Kidney (tissue), 14 donors: ENCODE data around the gene DNMT1. TPM values are rescaled to one million over a fixed set of nuclear protein-coding genes. Genes with fewer than 3 reads are reported as not detected.

Experiments
- DNase-seq, 5 donors: peaks; one replicate each; pipeline ENCODE4 v3.0.0-alpha.2; 2013 to 2020
- FAIRE-seq: peaks from 2 replicates; lab custom pipeline; 2012; peaks lifted over from hg19 to GRCh38; lab: Jason Lieb, UNC
- H3K27ac ChIP-seq, 2 donors: one replicate each; pipeline ENCODE4 v1.7.0; 2013; ENCODE audit warnings: low read depth in 2 of 2, low read length in 2 of 2, inconsistent platforms in 1 of 2
- H3K27me3 ChIP-seq: one replicate; pipeline ENCODE4 v1.7.1; 2013; ENCODE audit warnings: low read length, inconsistent platforms; ENCODE audit not compliant: control insufficient read depth, insufficient read depth
- H3K36me3 ChIP-seq, 3 donors: one replicate each; pipeline versions ENCODE4 v1.7.0 to v1.7.1; 2013; ENCODE audit warnings: low read length in 3 of 3, control low read depth in 1 of 3, inconsistent platforms in 1 of 3; ENCODE audit not compliant: insufficient read depth in 3 of 3, control insufficient read depth in 2 of 3
- H3K4me1 ChIP-seq, 3 donors: one replicate each; pipeline versions ENCODE4 v1.7.0 to v1.7.1; 2013; ENCODE audit warnings: low read length in 3 of 3, inconsistent platforms in 1 of 3, low read depth in 1 of 3; ENCODE audit not compliant: control insufficient read depth in 2 of 3, insufficient read depth in 2 of 3
- H3K4me3 ChIP-seq, 3 donors: one replicate each; pipeline versions ENCODE4 v1.7.0 to v1.8.1; 2013; ENCODE audit warnings: low read length in 3 of 3, control low read depth in 1 of 3, inconsistent platforms in 1 of 3
- H3K9ac ChIP-seq, 3 donors: one replicate each; pipeline versions ENCODE4 v1.7.0 to v1.7.1; 2013; ENCODE audit warnings: low read length in 3 of 3, control low read depth in 1 of 3, inconsistent platforms in 1 of 3
- H3K9me3 ChIP-seq, 3 donors: one replicate each; pipeline versions ENCODE4 v1.7.0 to v1.7.1; 2013; ENCODE audit warnings: low read length in 3 of 3, control low read depth in 1 of 3, inconsistent platforms in 1 of 3; ENCODE audit not compliant: control insufficient read depth in 2 of 3, insufficient read depth in 1 of 3
- intact Hi-C: fragments of 100-400 bp; cut with DNase I; formaldehyde crosslinking; loops from one replicate; pipeline ENCODE4 v1.11.1; 2022
- polyA plus RNA-seq: library from polyadenylated mRNA; stranded (reverse); fragments of 350-450 nt; fragmentation: Illumina TruSeq; extraction: RNeasy Lipid Tissue Mini Kit (QIAGEN cat#74804); gene quantifications from one replicate; pipeline ENCODE4 v1.2.3, GENCODE V29; 2014; ENCODE audit warnings: low read depth, low replicate concordance; ENCODE audit not compliant: insufficient read depth
- total RNA-seq: library from RNA; stranded (reverse); fragmentation: NEBNext Ultra II Directional; extraction: Animal tissue kit (Norgen Biotek cat#: 25700); gene quantifications from one replicate; pipeline ENCODE4 v1.2.1, GENCODE V29; 2021
- TF ChIP-seq, protein P1 (sequence below): IDR thresholded peaks from 3 replicates; pipeline ENCODE4 v1.5.1; 2012; ENCODE audit warnings: mild to moderate bottlenecking, moderate library complexity, borderline replicate concordance; ENCODE audit not compliant: insufficient read depth; ENCODE audit errors: extremely low read depth
- donor health status: control.
- donor health status: control.
- donor health status: control.
- donor health status: control.
- donor health status: control.
- donor health status: DM: yes; HTN: yes; CAD: no.
- donor health status: Normal renal cell carcinoma (clear cell type).

DNMT1 gene
- total and polyA plus RNA-seq, 2 donors from 2014 or later, result 15.3 to 64.6 TPM

DNA sequence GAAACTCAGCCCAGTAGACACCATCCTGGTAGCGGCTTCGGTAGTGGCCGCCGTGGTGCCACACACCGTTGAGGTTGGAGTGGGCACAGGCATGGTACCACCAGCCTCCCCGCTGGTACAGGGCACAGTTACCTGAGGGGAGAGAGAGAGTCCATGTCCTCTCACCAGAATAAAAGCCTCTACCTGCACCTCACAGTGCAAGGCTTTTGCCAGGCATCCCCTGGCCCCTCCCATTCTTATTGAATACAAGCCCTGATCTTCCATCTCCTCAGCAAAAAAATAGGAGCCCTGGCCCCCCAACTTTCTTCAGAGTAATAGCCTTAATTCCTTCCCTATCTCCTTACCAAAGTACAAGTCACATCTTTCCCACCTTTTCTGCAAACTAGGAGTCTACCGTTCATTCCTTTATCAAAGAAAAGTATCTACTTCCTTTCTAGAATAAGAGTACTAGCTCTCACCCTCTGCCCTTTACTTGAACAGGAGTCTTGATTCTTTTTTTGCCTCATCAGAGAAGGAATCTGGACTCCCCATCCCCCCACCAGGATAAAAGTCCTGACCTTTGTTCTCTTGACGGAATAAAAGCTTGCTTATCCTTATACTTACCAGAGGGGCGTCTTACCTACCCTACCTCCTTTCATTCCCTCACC, 102.0 kb downstream of the DNMT1 start:
- TF ChIP-seq, protein P1, sequence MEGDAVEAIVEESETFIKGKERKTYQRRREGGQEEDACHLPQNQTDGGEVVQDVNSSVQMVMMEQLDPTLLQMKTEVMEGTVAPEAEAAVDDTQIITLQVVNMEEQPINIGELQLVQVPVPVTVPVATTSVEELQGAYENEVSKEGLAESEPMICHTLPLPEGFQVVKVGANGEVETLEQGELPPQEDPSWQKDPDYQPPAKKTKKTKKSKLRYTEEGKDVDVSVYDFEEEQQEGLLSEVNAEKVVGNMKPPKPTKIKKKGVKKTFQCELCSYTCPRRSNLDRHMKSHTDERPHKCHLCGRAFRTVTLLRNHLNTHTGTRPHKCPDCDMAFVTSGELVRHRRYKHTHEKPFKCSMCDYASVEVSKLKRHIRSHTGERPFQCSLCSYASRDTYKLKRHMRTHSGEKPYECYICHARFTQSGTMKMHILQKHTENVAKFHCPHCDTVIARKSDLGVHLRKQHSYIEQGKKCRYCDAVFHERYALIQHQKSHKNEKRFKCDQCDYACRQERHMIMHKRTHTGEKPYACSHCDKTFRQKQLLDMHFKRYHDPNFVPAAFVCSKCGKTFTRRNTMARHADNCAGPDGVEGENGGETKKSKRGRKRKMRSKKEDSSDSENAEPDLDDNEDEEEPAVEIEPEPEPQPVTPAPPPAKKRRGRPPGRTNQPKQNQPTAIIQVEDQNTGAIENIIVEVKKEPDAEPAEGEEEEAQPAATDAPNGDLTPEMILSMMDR, result no peak
- peak in 1 of 5 donors; percentile 52 for DNase-seq
- intact Hi-C loops, result no loop called here
- H3K4me1 ChIP-seq, result peaks cover 0 to 6% (median 5%) of the 10 kb centered on the region in 3 donors
- H3K9me3 ChIP-seq, result peaks cover 0 to 2% (median 0%) of the 10 kb centered on the region in 3 donors
- H3K27ac ChIP-seq, result no peak overlapping the region
- no peak for FAIRE-seq
- H3K9ac ChIP-seq, result no peak overlapping the region
- peaks cover 0 to 11% (median 5%) of the 10 kb centered on the region in 3 donors for H3K36me3 ChIP-seq
- no peaks in the 10 kb centered on the region for H3K27me3 ChIP-seq
- no peak overlapping the region for H3K4me3 ChIP-seq

DNA sequence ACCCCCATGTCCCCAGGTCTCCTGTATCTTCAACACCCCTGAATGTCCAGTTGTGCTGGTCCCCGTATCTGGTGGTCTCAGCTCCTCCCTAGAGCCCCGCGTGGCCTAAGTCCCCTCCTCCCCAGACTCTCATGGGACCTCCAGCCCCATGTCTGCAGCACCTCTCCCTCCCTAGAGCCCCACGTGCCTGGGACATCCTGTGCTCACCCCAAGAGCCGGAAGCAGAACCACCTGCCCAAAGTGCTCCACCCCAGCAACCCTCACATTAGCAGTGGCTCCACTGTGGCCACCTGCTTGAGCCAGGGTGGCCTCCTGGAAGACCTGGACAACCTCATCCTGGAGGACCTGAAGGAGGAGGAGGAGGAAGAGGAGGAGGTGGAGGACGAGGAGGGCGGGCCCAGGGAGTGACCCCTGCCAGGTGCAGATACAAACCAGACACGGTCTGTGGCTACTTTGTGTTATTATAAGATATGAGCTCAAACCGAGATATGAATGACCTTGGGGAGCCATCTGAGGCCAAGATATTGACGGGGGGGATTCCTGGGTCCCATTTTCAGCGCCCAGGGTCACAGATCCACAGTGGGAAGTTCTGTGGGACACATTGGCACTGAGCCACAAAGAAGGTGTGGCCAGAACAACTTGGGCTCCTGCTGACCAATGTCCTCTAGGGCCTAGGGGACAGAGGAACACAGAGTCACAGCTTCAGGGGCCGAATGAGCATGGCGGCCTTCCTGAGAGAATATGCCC, 102.7 kb downstream of the DNMT1 start:
- TF ChIP-seq, protein P1, result no peak
- no peaks in the 10 kb centered on the region for H3K27me3 ChIP-seq
- peaks cover 0 to 6% (median 5%) of the 10 kb centered on the region in 3 donors for H3K4me1 ChIP-seq
- H3K9me3 ChIP-seq, result peaks cover 0 to 2% (median 0%) of the 10 kb centered on the region in 3 donors
- H3K4me3 ChIP-seq, result no peak overlapping the region
- FAIRE-seq (no peak), DNase-seq (peak in 1 of 5 donors; percentile 70)
- H3K9ac ChIP-seq, result no peak overlapping the region
- H3K36me3 ChIP-seq, result peaks cover 0 to 11% (median 5%) of the 10 kb centered on the region in 3 donors
- intact Hi-C loops, result no loop called here
- H3K27ac ChIP-seq, result no peak overlapping the region

DNA sequence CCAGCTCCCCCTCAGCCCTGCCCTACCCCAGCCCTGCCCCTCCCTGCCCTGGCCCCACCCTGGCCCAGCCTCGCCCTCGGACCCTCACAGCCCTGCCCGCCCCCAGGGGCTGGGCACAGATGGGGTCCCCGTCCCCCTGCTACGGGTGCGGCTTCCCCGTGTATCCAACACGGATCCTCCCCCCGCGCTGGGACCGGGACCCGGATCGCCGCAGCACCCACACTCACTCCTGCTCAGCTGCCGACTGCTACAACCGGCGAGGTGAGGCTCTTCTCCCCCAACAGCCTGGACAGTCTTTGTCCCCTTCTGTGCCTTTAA, 103.4 kb downstream of the DNMT1 start:
- peaks cover 0 to 2% (median 0%) of the 10 kb centered on the region in 3 donors for H3K9me3 ChIP-seq
- H3K9ac ChIP-seq, result no peak overlapping the region
- DNase-seq (peak in 1 of 5 donors; percentile 80), FAIRE-seq (no peak)
- TF ChIP-seq, protein P1, result no peak
- no peak overlapping the region for H3K4me3 ChIP-seq
- intact Hi-C loops, result no loop called here
- H3K4me1 ChIP-seq, result peaks cover 0 to 6% (median 4%) of the 10 kb centered on the region in 3 donors
- no peaks in the 10 kb centered on the region for H3K27me3 ChIP-seq
- no peak overlapping the region for H3K27ac ChIP-seq
- H3K36me3 ChIP-seq, result peaks cover 0 to 11% (median 5%) of the 10 kb centered on the region in 3 donors
